ENCODE results near the gene KNOP1. TPM values are rescaled to one million over a fixed set of nuclear protein-coding genes. Genes with fewer than 3 reads are reported as not detected.
A peak's percentile ranks its signal among the peaks of the same experiment; 100 is the strongest.
"Not testable (repeated sequence)": the region's sequence is repeated elsewhere in the genome, so short reads cannot be mapped to it uniquely, and the experiment has no call there.

KNOP1 gene
- total RNA-seq, 5 donors from 2014 or later (not counting 1 experiment from before 2014, with no cell fraction given), result 8.2 to 20.4 (median 18.6) TPM

- Histone ChIP-seq H3K36me3 (ENCODE audit: control insufficient read depth in 2 of 2, extremely low read depth in 1 of 2, insufficient read depth in 1 of 2, low read length in 1 of 2) (no peaks in the 10 kb centered on the region), H3K4me3 (ENCODE audit: control insufficient read depth in 1 of 2, extremely low read depth in 1 of 2, low read length in 1 of 2) (no peak overlapping the region), H3K4me1 (ENCODE audit: control insufficient read depth in 1 of 2, extremely low read depth in 1 of 2, insufficient read depth in 2 of 2, low read length in 2 of 2) (peaks cover 4 to 8% of the 10 kb centered on the region in 2 experiments), H3K27me3 (replicated peaks in 1 of 2; ENCODE audit: control insufficient read depth in 2 of 2, extremely low read depth in 1 of 2, insufficient read depth in 2 of 2, low read length in 1 of 2) (no peaks in the 10 kb centered on the region), H3K9me3 (no peaks in the 10 kb centered on the region), H3K27ac (ENCODE audit: low read length) (no peak overlapping the region)
- ChIA-PET POLR2A (no interaction called here), CTCF (interaction anchor here in 1 of 2 donors (0.6 kb wide), 1 partner anchor 933 kb away, joined by 3 read pairs; the partner anchor contains the start of gene RPS15A)
- H3K4me1 Mint-ChIP-seq, result peaks cover 5 to 18% (median 7%) of the 10 kb centered on the region in 3 donors
- 94% methylated on average over 5 of the region's 7 CpGs for WGBS (ENCODE audit: insufficient coverage)
- DNase-seq (no peak), ATAC-seq (replicated peaks in 1 of 4) (no peak)
- H3K27ac Mint-ChIP-seq, result no peak overlapping the region
- no peaks in the 10 kb centered on the region for H3K9me3 Mint-ChIP-seq
- H3K36me3 Mint-ChIP-seq, result no peaks in the 10 kb centered on the region
- H3K4me3 Mint-ChIP-seq, result no peak overlapping the region
- no peaks in the 10 kb centered on the region for H3K27me3 Mint-ChIP-seq
These were observed 5.0 kb upstream of the KNOP1 start for GRCh38 chr16:19722981-19723380.

- H3K9me3 Mint-ChIP-seq, result no peaks in the 10 kb centered on the region
- no peaks in the 10 kb centered on the region for H3K27me3 ChIP-seq (replicated peaks in 1 of 2; ENCODE audit: control insufficient read depth in 2 of 2, extremely low read depth in 1 of 2, insufficient read depth in 2 of 2, low read length in 1 of 2)
- H3K36me3 ChIP-seq (ENCODE audit: control insufficient read depth in 2 of 2, extremely low read depth in 1 of 2, insufficient read depth in 1 of 2, low read length in 1 of 2), result no peaks in the 10 kb centered on the region
- CTCF ChIA-PET, result interaction anchor here in 1 of 2 donors (0.6 kb wide), 2 partner anchors 82 to 932 kb away, joined by 3 to 4 read pairs; partner anchors contain the start of gene RPS15A
- H3K27ac Mint-ChIP-seq, result no peak overlapping the region
- 92% methylated on average over 10 of the region's 11 CpGs for WGBS (ENCODE audit: insufficient coverage)
- H3K36me3 Mint-ChIP-seq, result no peaks in the 10 kb centered on the region
- ATAC-seq (replicated peaks in 1 of 4) (no peak), DNase-seq (no peak)
- H3K27me3 Mint-ChIP-seq, result no peaks in the 10 kb centered on the region
- POLR2A ChIA-PET, result no interaction called here
- H3K4me1 ChIP-seq (ENCODE audit: control insufficient read depth in 1 of 2, extremely low read depth in 1 of 2, insufficient read depth in 2 of 2, low read length in 2 of 2), result peaks cover 5 to 11% of the 10 kb centered on the region in 2 experiments
- no peak overlapping the region for H3K4me3 ChIP-seq (ENCODE audit: control insufficient read depth in 1 of 2, extremely low read depth in 1 of 2, low read length in 1 of 2)
- H3K4me1 Mint-ChIP-seq, result peaks cover 6 to 20% (median 9%) of the 10 kb centered on the region in 3 donors
- no peaks in the 10 kb centered on the region for H3K9me3 ChIP-seq
- no peak overlapping the region for H3K27ac ChIP-seq (ENCODE audit: low read length)
- H3K4me3 Mint-ChIP-seq, result no peak overlapping the region
These were observed 4.4 kb upstream of the KNOP1 start for GRCh38 chr16:19722269-19722952.

- ChIA-PET CTCF (interaction anchor here (0.6 to 1.4 kb wide), 2 partner anchors 34 to 78 kb away, joined by 3 read pairs; no protein-coding TSS in a partner anchor), POLR2A (interaction anchor here (1.0 to 1.1 kb wide), 2 partner anchors 22 to 163 kb away, joined by 3 read pairs; partner anchors contain the start of gene VPS35L (in 1 of the 2))
- H3K36me3 ChIP-seq (ENCODE audit: control insufficient read depth in 2 of 2, extremely low read depth in 1 of 2, insufficient read depth in 1 of 2, low read length in 1 of 2), result peaks cover 0 to 9% of the 10 kb centered on the region in 2 donors
- peak in 1 of 35 experiments; percentile 11 for DNase-seq
- H3K4me1 Mint-ChIP-seq, result peaks cover 35 to 42% (median 37%) of the 10 kb centered on the region in 3 donors
- peaks cover 7 to 22% of the 10 kb centered on the region in 2 experiments for H3K4me1 ChIP-seq (ENCODE audit: control insufficient read depth in 1 of 2, extremely low read depth in 1 of 2, insufficient read depth in 2 of 2, low read length in 2 of 2)
- no peak overlapping the region for H3K27ac Mint-ChIP-seq
- no peaks in the 10 kb centered on the region for H3K27me3 ChIP-seq (replicated peaks in 1 of 2; ENCODE audit: control insufficient read depth in 2 of 2, extremely low read depth in 1 of 2, insufficient read depth in 2 of 2, low read length in 1 of 2)
- no peaks in the 10 kb centered on the region for H3K9me3 Mint-ChIP-seq
- ATAC-seq (replicated peaks in 1 of 4), result no peak
- H3K36me3 Mint-ChIP-seq, result peaks cover 14% of the 10 kb centered on the region
- no peaks in the 10 kb centered on the region for H3K27me3 Mint-ChIP-seq
- no peaks in the 10 kb centered on the region for H3K9me3 ChIP-seq
- H3K4me3 Mint-ChIP-seq, result peak overlapping the region; percentile 90 to 91 (median 91)
- WGBS (ENCODE audit: insufficient coverage), result 2% methylated on average over 18 of the region's 21 CpGs
- H3K4me3 ChIP-seq (ENCODE audit: control insufficient read depth in 1 of 2, extremely low read depth in 1 of 2, low read length in 1 of 2), result peak overlapping the region; percentile 89 to 98
- no peak overlapping the region for H3K27ac ChIP-seq (ENCODE audit: low read length)
These were observed 568 bp upstream of the KNOP1 start for GRCh38 chr16:19718624-19718965.

GRCh38 chr16:19717314-19717713 lies 713 bp downstream of the KNOP1 start:
- POLR2A ChIA-PET, result interaction anchor here in 1 of 2 donors (1.0 kb wide), 1 partner anchor 162 kb away, joined by 3 read pairs; the partner anchor contains the start of gene VPS35L
- H3K36me3 Mint-ChIP-seq, result peaks cover 18% of the 10 kb centered on the region
- Histone ChIP-seq H3K4me1 (ENCODE audit: control insufficient read depth in 1 of 2, extremely low read depth in 1 of 2, insufficient read depth in 2 of 2, low read length in 2 of 2) (peaks cover 7 to 22% of the 10 kb centered on the region in 2 experiments), H3K4me3 (ENCODE audit: control insufficient read depth in 1 of 2, extremely low read depth in 1 of 2, low read length in 1 of 2) (peak overlapping the region; percentile 89 to 98), H3K27ac (ENCODE audit: low read length) (no peak overlapping the region), H3K9me3 (no peaks in the 10 kb centered on the region), H3K36me3 (ENCODE audit: control insufficient read depth in 2 of 2, extremely low read depth in 1 of 2, insufficient read depth in 1 of 2, low read length in 1 of 2) (peaks cover 8 to 17% of the 10 kb centered on the region in 2 donors), H3K27me3 (replicated peaks in 1 of 2; ENCODE audit: control insufficient read depth in 2 of 2, extremely low read depth in 1 of 2, insufficient read depth in 2 of 2, low read length in 1 of 2) (no peaks in the 10 kb centered on the region)
- CTCF ChIA-PET, result interaction anchor here in 1 of 2 donors (1.3 kb wide), 1 partner anchor 21 kb away, joined by 3 read pairs; no protein-coding TSS in a partner anchor
- 5% methylated on average over 7 of the region's 10 CpGs for WGBS (ENCODE audit: insufficient coverage)
- H3K9me3 Mint-ChIP-seq, result no peaks in the 10 kb centered on the region
- H3K4me3 Mint-ChIP-seq, result peak overlapping the region; percentile 90 to 91 (median 91)
- peaks cover 36 to 41% (median 37%) of the 10 kb centered on the region in 3 donors for H3K4me1 Mint-ChIP-seq
- H3K27me3 Mint-ChIP-seq, result no peaks in the 10 kb centered on the region
- ATAC-seq (replicated peaks in 1 of 4) (no peak), DNase-seq (peak in 1 of 35 experiments; percentile 13)
- H3K27ac Mint-ChIP-seq, result peak overlapping the region; percentile 74 to 79

GRCh38 chr16:19716728-19717127 lies 1.3 kb downstream of the KNOP1 start:
- POLR2A ChIA-PET, CTCF ChIA-PET, H3K27me3 Mint-ChIP-seq: not testable (repeated sequence)

GRCh38 chr16:19716183-19716582 lies 1.8 kb downstream of the KNOP1 start:
- H3K27me3 ChIP-seq (replicated peaks in 1 of 2; ENCODE audit: control insufficient read depth in 2 of 2, extremely low read depth in 1 of 2, insufficient read depth in 2 of 2, low read length in 1 of 2), result no peaks in the 10 kb centered on the region
- H3K4me3 ChIP-seq (ENCODE audit: control insufficient read depth in 1 of 2, extremely low read depth in 1 of 2, low read length in 1 of 2), result no peak overlapping the region
- H3K27ac ChIP-seq (ENCODE audit: low read length), result no peak overlapping the region
- no peaks in the 10 kb centered on the region for H3K9me3 Mint-ChIP-seq
- POLR2A ChIA-PET, result no interaction called here
- CTCF ChIA-PET, result no interaction called here
- H3K4me1 ChIP-seq (ENCODE audit: control insufficient read depth in 1 of 2, extremely low read depth in 1 of 2, insufficient read depth in 2 of 2, low read length in 2 of 2), result peaks cover 7 to 22% of the 10 kb centered on the region in 2 experiments
- H3K36me3 Mint-ChIP-seq, result peaks cover 26% of the 10 kb centered on the region
- no peaks in the 10 kb centered on the region for H3K9me3 ChIP-seq
- 100% methylated on average over 1 of the region's 1 CpG for WGBS (ENCODE audit: insufficient coverage)
- H3K4me3 Mint-ChIP-seq, result peak overlapping the region; percentile 66 to 91 (median 91)
- peak overlapping the region in 1 of 2 donors; percentile 30 for H3K27ac Mint-ChIP-seq
- H3K27me3 Mint-ChIP-seq, result no peaks in the 10 kb centered on the region
- H3K4me1 Mint-ChIP-seq, result peaks cover 33 to 42% (median 38%) of the 10 kb centered on the region in 3 donors
- DNase-seq (no peak), ATAC-seq (replicated peaks in 1 of 4) (no peak)
- H3K36me3 ChIP-seq (ENCODE audit: control insufficient read depth in 2 of 2, extremely low read depth in 1 of 2, insufficient read depth in 1 of 2, low read length in 1 of 2), result peaks cover 14 to 27% of the 10 kb centered on the region in 2 donors

More at GRCh38 chr16:19716728-19717127, 1.3 kb downstream of the KNOP1 start:
- H3K36me3 ChIP-seq (ENCODE audit: control insufficient read depth in 2 of 2, extremely low read depth in 1 of 2, insufficient read depth in 1 of 2, low read length in 1 of 2), result peaks cover 10 to 23% of the 10 kb centered on the region in 2 donors
- Mint-ChIP-seq H3K4me1 (peaks cover 37 to 38% (median 38%) of the 10 kb centered on the region in 3 donors), H3K4me3 (peak overlapping the region; percentile 90 to 91 (median 91)), H3K36me3 (peaks cover 22% of the 10 kb centered on the region)
- not testable (repeated sequence) for ATAC-seq (replicated peaks in 1 of 4); H3K27ac ChIP-seq (ENCODE audit: low read length); H3K9me3 Mint-ChIP-seq; H3K27ac Mint-ChIP-seq; H3K9me3 ChIP-seq; DNase-seq; H3K4me3 ChIP-seq (ENCODE audit: control insufficient read depth in 1 of 2, extremely low read depth in 1 of 2, low read length in 1 of 2); H3K27me3 ChIP-seq (replicated peaks in 1 of 2; ENCODE audit: control insufficient read depth in 2 of 2, extremely low read depth in 1 of 2, insufficient read depth in 2 of 2, low read length in 1 of 2)
- peaks cover 7 to 22% of the 10 kb centered on the region in 2 experiments for H3K4me1 ChIP-seq (ENCODE audit: control insufficient read depth in 1 of 2, extremely low read depth in 1 of 2, insufficient read depth in 2 of 2, low read length in 2 of 2)
- WGBS (ENCODE audit: insufficient coverage), result 100% methylated on average over 2 of the region's 11 CpGs
